ENCODE results near the gene CLIC5.

CLIC5 gene

GRCh38 chr6:45966340-45966739, 49.3 kb downstream of the CLIC5 start:
- in situ Hi-C loops (cut with MboI; ENCODE audit: low sequenced_read_pairs): no loop called here

GRCh38 chr6:45965792-45966191, 49.9 kb downstream of the CLIC5 start:
- in situ Hi-C loops (cut with MboI; ENCODE audit: low sequenced_read_pairs): no loop called here

- in situ Hi-C loops (cut with MboI; ENCODE audit: low sequenced_read_pairs): no loop called here
Measured at GRCh38 chr6:45965007-45965406, 50.7 kb downstream of the CLIC5 start.

GRCh38 chr6:45964300-45964699, 51.4 kb downstream of the CLIC5 start:
- in situ Hi-C loops (cut with MboI; ENCODE audit: low sequenced_read_pairs): no loop called here

GRCh38 chr6:45963896-45964295, 51.8 kb downstream of the CLIC5 start:
- in situ Hi-C loops (cut with MboI; ENCODE audit: low sequenced_read_pairs): no loop called here

- in situ Hi-C loops (cut with MboI; ENCODE audit: low sequenced_read_pairs): no loop called here
Measured at GRCh38 chr6:45961125-45961524, 54.5 kb downstream of the CLIC5 start.

- in situ Hi-C loops (cut with MboI; ENCODE audit: low sequenced_read_pairs): no loop called here
Measured at GRCh38 chr6:45959534-45960145, 56.0 kb downstream of the CLIC5 start.

- in situ Hi-C loops (cut with MboI; ENCODE audit: low sequenced_read_pairs): no loop called here
Measured at GRCh38 chr6:45956663-45957062, 59.0 kb downstream of the CLIC5 start.

GRCh38 chr6:45956176-45956575, 59.5 kb downstream of the CLIC5 start:
- in situ Hi-C loops (cut with MboI; ENCODE audit: low sequenced_read_pairs): no loop called here

GRCh38 chr6:45955597-45955996, 60.1 kb downstream of the CLIC5 start:
- in situ Hi-C loops (cut with MboI; ENCODE audit: low sequenced_read_pairs): no loop called here

- in situ Hi-C loops (cut with MboI; ENCODE audit: low sequenced_read_pairs): no loop called here
Measured at GRCh38 chr6:45952546-45952945, 63.1 kb downstream of the CLIC5 start.

GRCh38 chr6:45952168-45952529, 63.5 kb downstream of the CLIC5 start:
- in situ Hi-C loops (cut with MboI; ENCODE audit: low sequenced_read_pairs): no loop called here

GRCh38 chr6:45951321-45952167, 64.1 kb downstream of the CLIC5 start:
- in situ Hi-C loops (cut with MboI; ENCODE audit: low sequenced_read_pairs): no loop called here

- in situ Hi-C loops (cut with MboI; ENCODE audit: low sequenced_read_pairs): no loop called here
Measured at GRCh38 chr6:45949256-45949655, 66.4 kb downstream of the CLIC5 start.

GRCh38 chr6:45947807-45948206, 67.9 kb downstream of the CLIC5 start:
- in situ Hi-C loops (cut with MboI; ENCODE audit: low sequenced_read_pairs): no loop called here

- in situ Hi-C loops (cut with MboI; ENCODE audit: low sequenced_read_pairs): no loop called here
Measured at GRCh38 chr6:45946887-45947286, 68.8 kb downstream of the CLIC5 start.

- in situ Hi-C loops (cut with MboI; ENCODE audit: low sequenced_read_pairs): no loop called here
Measured at GRCh38 chr6:45946352-45946751, 69.3 kb downstream of the CLIC5 start.

GRCh38 chr6:45942953-45943352, 72.7 kb downstream of the CLIC5 start:
- in situ Hi-C loops (cut with MboI; ENCODE audit: low sequenced_read_pairs): no loop called here

GRCh38 chr6:45933855-45934254, 81.8 kb downstream of the CLIC5 start:
- in situ Hi-C loops (cut with MboI; ENCODE audit: low sequenced_read_pairs): no loop called here

GRCh38 chr6:45931232-45931631, 84.4 kb downstream of the CLIC5 start:
- in situ Hi-C loops (cut with MboI; ENCODE audit: low sequenced_read_pairs): no loop called here

GRCh38 chr6:45930420-45931040, 85.1 kb downstream of the CLIC5 start:
- in situ Hi-C loops (cut with MboI; ENCODE audit: low sequenced_read_pairs): no loop called here

All from HL-60/S4 treated with phorbol 12-myristate 13-acetate at 8.2 ng/mL for 4 days and 3 days (cell line).